A549 (cell line): ENCODE data around the gene OBSCN. TPM values are rescaled to one million over a fixed set of nuclear protein-coding genes. Genes with fewer than 3 reads are reported as not detected.
A peak's percentile ranks its signal among the peaks of the same experiment; 100 is the strongest.

Experiments used
- ATAC-seq, 2 experiments: fragments of 200-7000 bp in 1 of 2; fragments of >200 bp in 1 of 2; cut with Nextera tagmentation in 1 of 2; cut with Tn5 transposase in 1 of 2; 3 replicates each; pipeline versions ENCODE4 v1.8.0 to v1.9.1; 2018 to 2020; ENCODE audit warnings: mild to moderate bottlenecking in 1 of 2, moderate library complexity in 1 of 2
- CTCF ChIA-PET: fragments of 300-600 bp; sonication (Branson Sonifier 250); formaldehyde crosslinking; extraction: SDS; loops from one replicate; lab custom pipeline; 2021; ENCODE audit warnings: antibody characterized with exemption, inconsistent platforms; lab: Yijun Ruan, JAX
- POLR2A ChIA-PET: fragments of 350-600 bp; formaldehyde crosslinking; extraction: SDS; loops from one replicate; lab custom pipeline; 2021; ENCODE audit warnings: antibody characterized with exemption, inconsistent platforms; lab: Yijun Ruan, JAX
- DNase-seq, 2 experiments: peaks; one replicate each; pipeline versions ENCODE4 v3.0.0 to v3.0.0-alpha.2; 2011 to 2016; ENCODE audit warnings: low read depth in 1 of 2, low spot score in 1 of 2
- FAIRE-seq: peaks from 2 replicates; lab custom pipeline; 2011; peaks lifted over from hg19 to GRCh38; lab: Jason Lieb, UNC
- H3K27ac ChIP-seq, 2 experiments: fragments of >200 bp; sonication (Bioruptor Twin); formaldehyde crosslinking; 3 replicates each; pipeline ENCODE4 v1.5.1; 2016 to 2017
- H3K4me1 ChIP-seq: fragments of >200 bp; sonication (Bioruptor Twin); formaldehyde crosslinking; 3 replicates; pipeline ENCODE4 v1.6.1; 2016
- H3K4me2 ChIP-seq: fragments of >200 bp; sonication (Bioruptor Twin); formaldehyde crosslinking; 3 replicates; pipeline ENCODE4 v1.6.1; 2016
- H3K4me3 ChIP-seq: fragments of >200 bp; sonication (Bioruptor Twin); formaldehyde crosslinking; 3 replicates; pipeline ENCODE4 v1.5.1; 2016
- H3K9me3 ChIP-seq: fragments of >200 bp; sonication (Bioruptor Twin); formaldehyde crosslinking; 3 replicates; pipeline ENCODE4 v1.6.1; 2016
- ATOH8 ChIP-seq: fragments of 250-450 bp; sonication (Bioruptor Pico); IDR thresholded peaks from 2 replicates; pipeline ENCODE4 v1.5.0; 2020; ENCODE audit warnings: low read depth, mild to moderate bottlenecking, moderate library complexity
- CHD4 ChIP-seq: fragments of 200-600 bp; sonication (generic); IDR thresholded peaks from 2 replicates; pipeline ENCODE4 v1.6.1; 2016; ENCODE audit warnings: antibody characterized with exemption, mild to moderate bottlenecking, borderline replicate concordance
- CTCF ChIP-seq: fragments of >200 bp; sonication (Bioruptor Twin); formaldehyde crosslinking; IDR thresholded peaks from 3 replicates; pipeline ENCODE4 v1.5.1; 2016
- E2F6 ChIP-seq: IDR thresholded peaks from 2 replicates; pipeline ENCODE4 v1.6.1; 2012; ENCODE audit warnings: low read depth, borderline replicate concordance
- ELK1 ChIP-seq: fragments of 150-350 bp; IDR thresholded peaks from 2 replicates; pipeline ENCODE4 v1.6.1; 2014; ENCODE audit warnings: low read depth, mild to moderate bottlenecking, low read length
- EP300 ChIP-seq, 2 experiments: fragments of >200 bp; sonication (Bioruptor Twin); formaldehyde crosslinking; IDR thresholded peaks; 2 replicates in 1 of 2; 3 replicates in 1 of 2; pipeline ENCODE4 v1.6.1; 2016 to 2017
- ESRRA ChIP-seq: fragments of 150-350 bp; IDR thresholded peaks from 2 replicates; pipeline ENCODE4 v1.6.1; 2014; ENCODE audit warnings: mild to moderate bottlenecking, low read length, borderline replicate concordance
- FOSB ChIP-seq: fragments of 250-450 bp; sonication (Bioruptor Pico); IDR thresholded peaks from 2 replicates; pipeline ENCODE4 v1.5.0; 2020; ENCODE audit warnings: mild to moderate bottlenecking, moderate library complexity
- FOXS1 ChIP-seq: fragments of 250-450 bp; sonication (Bioruptor Pico); IDR thresholded peaks from 2 replicates; pipeline ENCODE4 v1.5.0; 2020; ENCODE audit warnings: mild to moderate bottlenecking, moderate library complexity
- GATA3 ChIP-seq: IDR thresholded peaks from 2 replicates; pipeline ENCODE4 v1.6.1; 2012; ENCODE audit warnings: borderline replicate concordance
- HMGXB4 ChIP-seq: fragments of 250-450 bp; sonication (Bioruptor Pico); IDR thresholded peaks from 2 replicates; pipeline ENCODE4 v1.5.0; 2021; ENCODE audit warnings: mild to moderate bottlenecking, moderate library complexity, borderline replicate concordance
- HOXB13 ChIP-seq: fragments of 250-450 bp; sonication (Bioruptor Pico); IDR thresholded peaks from 2 replicates; pipeline ENCODE4 v1.5.0; 2020; ENCODE audit warnings: low read depth, mild to moderate bottlenecking, moderate library complexity
- KDM5A ChIP-seq: fragments of 200-600 bp; sonication (generic); IDR thresholded peaks from 2 replicates; pipeline ENCODE4 v1.6.1; 2016; ENCODE audit warnings: antibody characterized with exemption, mild to moderate bottlenecking
- MAFK ChIP-seq: fragments of 450-650 bp; IDR thresholded peaks from 2 replicates; pipeline ENCODE4 v1.6.1; 2014; ENCODE audit not compliant: partially characterized antibody
- MAX ChIP-seq: IDR thresholded peaks from 2 replicates; pipeline ENCODE4 v1.6.1; 2012
- NPAS2 ChIP-seq: fragments of 250-450 bp; sonication (Bioruptor Pico); IDR thresholded peaks from 2 replicates; pipeline ENCODE4 v1.8.0; 2022; ENCODE audit warnings: mild to moderate bottlenecking, moderate library complexity, borderline replicate concordance
- NR3C1 ChIP-seq: fragments of >200 bp; sonication (Bioruptor Twin); formaldehyde crosslinking; IDR thresholded peaks from 3 replicates; pipeline ENCODE4 v1.6.1; 2017
- POLR2A ChIP-seq: IDR thresholded peaks from 2 replicates; pipeline ENCODE4 v1.6.1; 2012; ENCODE audit warnings: mild to moderate bottlenecking, low read length
- POLR2AphosphoS2 ChIP-seq: conservative IDR thresholded peaks from 2 replicates; pipeline ENCODE4 v1.6.1; 2012; ENCODE audit warnings: low read length, improper control_type of control experiment, inconsistent platforms
- RAD21 ChIP-seq, 2 experiments: fragments of >200 bp in 1 of 2; sonication (Bioruptor Twin) in 1 of 2; formaldehyde crosslinking in 1 of 2; IDR thresholded peaks in 1 of 2; conservative IDR thresholded peaks in 1 of 2; 2 replicates in 1 of 2; 3 replicates in 1 of 2; pipeline ENCODE4 v1.6.1; 2012 to 2018; ENCODE audit warnings: inconsistent platforms in 1 of 2
- RNF2 ChIP-seq: fragments of 200-600 bp; sonication (generic); IDR thresholded peaks from 2 replicates; pipeline ENCODE4 v1.6.1; 2016; ENCODE audit warnings: low read depth, mild to moderate bottlenecking, antibody characterized with exemption, moderate library complexity, borderline replicate concordance
- SMC3 ChIP-seq: fragments of >200 bp; sonication (Bioruptor Twin); formaldehyde crosslinking; IDR thresholded peaks from 3 replicates; pipeline ENCODE4 v1.6.1; 2018; ENCODE audit warnings: inconsistent platforms
- SREBF2 ChIP-seq: fragments of 450-650 bp; IDR thresholded peaks from 2 replicates; pipeline ENCODE4 v1.6.1; 2014; ENCODE audit warnings: mild to moderate bottlenecking, moderate library complexity
- TFCP2L1 ChIP-seq: fragments of 250-450 bp; sonication (Bioruptor Pico); IDR thresholded peaks from 2 replicates; pipeline ENCODE4 v1.5.0; 2021; ENCODE audit warnings: mild to moderate bottlenecking
- USF2 ChIP-seq: fragments of 450-650 bp; IDR thresholded peaks from 2 replicates; pipeline ENCODE4 v1.6.1; 2014; ENCODE audit warnings: antibody characterized with exemption
- ZC3H11A ChIP-seq: fragments of 450-650 bp; IDR thresholded peaks from 2 replicates; pipeline ENCODE4 v1.6.1; 2014; ENCODE audit warnings: antibody characterized with exemption, mild to moderate bottlenecking
- ZFP36 ChIP-seq: fragments of 450-650 bp; IDR thresholded peaks from 2 replicates; pipeline ENCODE4 v1.6.1; 2014; ENCODE audit warnings: borderline replicate concordance; ENCODE audit not compliant: partially characterized antibody
- WGBS: methylation state at CpG from one replicate; pipeline ENCODE4 v1.1.6; 2017; ENCODE audit errors: missing lambda C conversion rate; 5-methylcytosine and 5-hydroxymethylcytosine counted together
- polyA plus RNA-seq, 4 experiments: library from polyadenylated mRNA; depleted of rRNA in 3 of 4; stranded (reverse); fragments of >200 nt; fragmentation: RNase III in 1 of 4; extraction: RNeasy Plus Mini Kit Qiagen cat#74134 plus additional on column Dnase treatment in 1 of 4; gene quantifications; 2 replicates in 3 of 4; 3 replicates in 1 of 4; pipeline ENCODE4 v1.2.3, GENCODE V29; 2011 to 2017

Gene OBSCN
- polyA plus RNA-seq, 2 of the 4 experiments (the other 2 are of a cell fraction): 3.1 to 6.8 TPM

GRCh38 chr1:228212415-228212965 is 4.6 kb downstream of the OBSCN start:
- H3K27ac ChIP-seq: peak overlapping the region; percentile 94 to 95; a peak in 4 of 6 replicates
- TF ChIP-seq ELK1 (no peak), POLR2A (no peak), CHD4 (no peak)
- TF ChIP-seq, all 56 proteins: peak for 0
- Histone ChIP-seq H3K4me2 (peak overlapping the region; percentile 98), H3K9me3 (no peaks in the 10 kb centered on the region), H3K4me3 (peak overlapping the region; percentile 63; the same call in 1 of the 3 replicates), H3K4me1 (peaks cover 24% of the 10 kb centered on the region)
- ChIA-PET POLR2A (no interaction called here), CTCF (interaction anchor here (0.9 to 2.2 kb wide), 4 partner anchors 9 to 213 kb away, joined by 3 to 10 read pairs (median 4); no protein-coding TSS in a partner anchor)
- 95% methylated on average over 64 of the region's 66 CpGs for WGBS
- no peak for ATAC-seq
- DNase-seq: no peak
- FAIRE-seq: no peak

GRCh38 chr1:228212966-228213844 is 5.4 kb downstream of the OBSCN start:
- ATAC-seq (peak; percentile 82 to 93), FAIRE-seq (no peak), DNase-seq (peak; percentile 79 to 88)
- H3K27ac ChIP-seq: peak overlapping the region; percentile 94 to 95
- H3K4me2 ChIP-seq: peak overlapping the region; percentile 98
- peak overlapping the region; percentile 63 for H3K4me3 ChIP-seq
- ChIA-PET CTCF (interaction anchor here (0.6 to 2.2 kb wide), 19 partner anchors 9 to 303 kb away, joined by 3 to 10 read pairs (median 3); no protein-coding TSS in a partner anchor), POLR2A (interaction anchor here (0.8 to 1.5 kb wide), 3 partner anchors 48 to 244 kb away, joined by 3 to 6 read pairs (median 4); partner anchors contain the start of genes IBA57 and TRIM11)
- peaks cover 24% of the 10 kb centered on the region for H3K4me1 ChIP-seq
- no peaks in the 10 kb centered on the region for H3K9me3 ChIP-seq
- WGBS: 4% methylated on average over 18 of the region's 67 CpGs
- TF ChIP-seq RNF2 (no peak), SREBF2 (no peak), RAD21 (conservative IDR thresholded peaks at IDR 0.05 in 1 of 2, IDR thresholded peaks at IDR 0.05 in 1 of 2) (peak; percentile 44 to 73; a peak in 4 of 5 replicates), ESRRA (no peak), MAFK (no peak), TFCP2L1 (no peak), EP300 (IDR thresholded peaks at IDR 0.05) (no peak), SMC3 (peak; percentile 75), POLR2A (peak; percentile 58), NPAS2 (no peak), POLR2AphosphoS2 (no peak), KDM5A (no peak), HMGXB4 (CRISPR knock-in tag) (no peak), HOXB13 (CRISPR knock-in tag) (no peak), E2F6 (peak; percentile 85), MAX (peak; percentile 92), FOXS1 (no peak), ZFP36 (no peak), ZC3H11A (no peak), FOSB (no peak), USF2 (no peak), GATA3 (no peak), CTCF (peak; percentile 56), NR3C1 (no peak), ATOH8 (CRISPR knock-in tag) (no peak)
